Activated CD8-positive, alpha-beta memory T cell treated with anti-CD3 and anti-CD28 coated beads, Interleukin-2, amount 50 U/mL, for 1 hour (primary cell): ENCODE measurements around the gene TSKU.
"Not testable (repeated sequence)": the region's sequence is repeated elsewhere in the genome, so short reads cannot be mapped to it uniquely, and the experiment has no call there.

ENCODE experiments used
- DNase-seq: peaks from one replicate; pipeline ENCODE4 v3.0.0-alpha.2; 2020; ENCODE audit errors: extremely low read depth

TSKU gene

GRCh38 chr11:76788661-76789442 lies 5.7 kb downstream of the TSKU start:
- DNase-seq = no peak

GRCh38 chr11:76789443-76789719 lies 6.2 kb downstream of the TSKU start:
- DNase-seq = no peak

- DNase-seq = no peak
Observed at GRCh38 chr11:76790251-76790650, 7.1 kb downstream of the TSKU start.

- DNase-seq = not testable (repeated sequence)
Observed at GRCh38 chr11:76791002-76791770, 8.0 kb downstream of the TSKU start.

GRCh38 chr11:76791861-76792260 lies 8.7 kb downstream of the TSKU start:
- no peak for DNase-seq

GRCh38 chr11:76792505-76793264 lies 9.5 kb downstream of the TSKU start:
- DNase-seq = no peak

GRCh38 chr11:76793391-76794291 lies 10.5 kb downstream of the TSKU start:
- DNase-seq = no peak

GRCh38 chr11:76794371-76795289 lies 11.5 kb downstream of the TSKU start:
- DNase-seq = no peak

- no peak for DNase-seq
Observed at GRCh38 chr11:76795290-76795935, 12.3 kb downstream of the TSKU start.

- no peak for DNase-seq
Observed at GRCh38 chr11:76795936-76796441, 12.8 kb downstream of the TSKU start.

- no peak for DNase-seq
Observed at GRCh38 chr11:76796511-76797198, 13.5 kb downstream of the TSKU start.

- no peak for DNase-seq
Observed at GRCh38 chr11:76797341-76798201, 14.4 kb downstream of the TSKU start.

GRCh38 chr11:76798202-76798581 lies 15.0 kb downstream of the TSKU start:
- DNase-seq = no peak

- no peak for DNase-seq
Observed at GRCh38 chr11:76798671-76799065, 15.5 kb downstream of the TSKU start.

- DNase-seq = no peak
Observed at GRCh38 chr11:76799066-76799804, 16.1 kb downstream of the TSKU start.

GRCh38 chr11:76800466-76801200 lies 17.5 kb downstream of the TSKU start:
- DNase-seq = no peak

- no peak for DNase-seq
Observed at GRCh38 chr11:76801225-76801624, 18.1 kb downstream of the TSKU start.
